GM21723 (cell line): Measurements from ENCODE around the gene PLPP3.
"Not testable (repeated sequence)": the region's sequence is repeated elsewhere in the genome, so short reads cannot be mapped to it uniquely, and the experiment has no call there.

Experiments used
- ATAC-seq: cut with Tn5 transposase; IDR thresholded peaks from one replicate; pipeline ENCODE4 v1.9.1; 2021; ENCODE audit warnings: mild to moderate bottlenecking, moderate library complexity; ENCODE audit not compliant: unreplicated experiment

The PLPP3 gene

DNA sequence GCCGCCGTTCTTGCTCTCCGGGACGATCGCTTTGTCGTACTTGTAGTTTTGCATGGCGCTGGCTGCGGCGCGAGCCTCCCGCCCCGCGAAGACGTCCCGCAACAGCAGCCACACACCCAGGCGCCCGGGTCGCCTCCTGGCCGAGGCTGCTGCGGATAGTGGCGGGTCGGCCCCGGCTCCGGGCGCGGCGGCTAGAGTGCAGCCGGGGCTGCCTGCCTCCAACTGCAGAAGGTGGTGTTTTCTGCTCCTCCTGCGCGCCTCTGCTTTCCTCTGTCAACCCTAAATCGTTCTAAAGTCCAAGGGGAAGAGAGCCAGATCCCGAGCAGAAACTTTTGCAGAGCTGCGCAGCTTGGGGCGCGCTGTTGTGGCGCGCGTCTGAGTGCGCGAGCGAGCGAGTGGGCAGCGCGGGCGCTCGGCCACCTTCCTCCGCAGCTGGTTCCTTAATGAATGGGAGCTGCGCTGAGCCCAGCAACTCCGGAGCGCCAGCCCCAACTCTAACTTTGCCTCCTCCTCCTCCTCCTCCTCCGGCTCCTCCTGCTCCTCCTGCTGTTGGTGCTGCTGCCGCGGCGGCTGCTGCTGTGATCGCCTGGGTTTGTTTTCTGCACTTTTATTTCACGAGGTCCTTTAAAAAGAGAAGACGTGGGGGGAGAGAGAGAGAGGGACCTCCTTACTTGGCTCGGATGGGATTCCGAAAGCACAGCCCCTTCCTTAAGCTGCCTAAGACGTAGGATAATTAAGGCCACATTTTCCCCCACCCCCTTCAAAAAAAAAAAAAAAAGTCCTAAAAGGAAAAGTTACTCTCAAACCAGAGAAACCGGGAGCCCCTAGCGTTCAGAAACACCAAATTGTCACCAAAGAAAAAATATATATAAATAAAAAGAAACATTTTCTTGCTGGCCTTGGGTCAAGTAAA lies at the start of gene PLPP3:
TSS of gene PLPP3 (minus strand) at position 601 of the 913 bp plus-strand sequence. CDS start at position 54, 547 bp downstream.
- no peak for ATAC-seq

DNA sequence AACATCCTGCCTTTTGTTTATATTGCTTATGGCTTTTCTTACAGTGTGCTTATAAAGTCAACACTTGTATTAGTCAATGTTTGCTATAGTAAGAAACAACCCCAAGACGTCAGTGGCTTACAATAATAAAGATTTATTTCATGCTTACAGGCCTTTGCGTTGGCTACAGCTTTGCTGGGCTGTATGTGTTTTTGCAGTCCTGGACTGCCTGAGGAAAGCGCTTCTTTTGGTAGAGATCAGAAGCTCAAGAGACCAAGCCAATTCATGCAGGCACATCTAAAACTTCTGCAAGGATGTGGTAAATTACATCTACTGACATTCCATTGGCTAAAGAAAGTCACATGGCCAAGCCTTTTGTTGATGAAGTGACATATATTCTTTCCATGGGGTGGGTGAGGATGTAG lies 48.3 kb upstream of the PLPP3 start:
- no peak for ATAC-seq

DNA sequence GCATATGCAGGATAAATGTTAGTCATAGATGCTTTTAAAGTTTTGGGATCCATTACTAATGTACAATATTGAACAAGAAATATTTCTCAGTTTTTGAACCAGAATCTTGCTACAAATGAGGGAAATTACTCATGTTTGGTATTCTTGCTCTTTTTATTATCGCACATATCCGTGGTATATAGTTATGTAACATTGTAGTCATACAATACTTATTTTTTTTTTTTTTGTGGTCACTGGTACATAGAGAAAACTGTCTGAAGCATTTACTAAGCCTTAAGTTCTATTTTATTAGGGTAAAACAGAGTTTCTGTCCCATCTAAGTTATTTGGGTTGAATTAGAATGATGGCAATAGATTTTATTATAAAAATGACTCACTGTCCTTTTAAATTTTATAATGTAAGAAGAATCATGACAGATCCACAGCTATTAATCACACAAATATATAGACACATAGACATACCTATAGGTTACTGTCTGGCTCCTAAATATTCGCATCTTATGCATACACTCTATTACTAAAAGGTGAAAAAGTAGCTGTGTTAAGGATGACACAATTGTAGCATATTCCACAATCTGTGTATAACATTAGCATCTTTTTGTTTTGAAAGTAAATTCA lies 47.8 kb upstream of the PLPP3 start:
- ATAC-seq: no peak

DNA sequence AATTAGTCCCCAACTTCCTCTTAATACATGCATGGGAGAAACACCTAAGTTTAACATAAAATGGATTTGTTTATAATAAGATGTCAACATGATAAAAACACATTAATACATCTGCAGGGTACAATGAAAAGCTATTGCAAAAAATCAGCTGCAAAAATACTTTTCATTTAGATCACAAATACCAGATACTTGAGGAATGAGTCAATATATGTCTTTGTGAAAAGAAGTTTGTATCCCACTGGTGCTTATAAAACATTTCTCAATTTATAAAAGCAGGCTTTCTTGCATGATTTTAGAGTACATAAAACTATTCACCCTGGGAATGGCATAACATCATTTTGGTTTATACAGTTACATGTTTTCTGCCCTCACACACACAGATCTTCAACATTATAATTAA lies 47.2 kb upstream of the PLPP3 start:
- no peak for ATAC-seq

DNA sequence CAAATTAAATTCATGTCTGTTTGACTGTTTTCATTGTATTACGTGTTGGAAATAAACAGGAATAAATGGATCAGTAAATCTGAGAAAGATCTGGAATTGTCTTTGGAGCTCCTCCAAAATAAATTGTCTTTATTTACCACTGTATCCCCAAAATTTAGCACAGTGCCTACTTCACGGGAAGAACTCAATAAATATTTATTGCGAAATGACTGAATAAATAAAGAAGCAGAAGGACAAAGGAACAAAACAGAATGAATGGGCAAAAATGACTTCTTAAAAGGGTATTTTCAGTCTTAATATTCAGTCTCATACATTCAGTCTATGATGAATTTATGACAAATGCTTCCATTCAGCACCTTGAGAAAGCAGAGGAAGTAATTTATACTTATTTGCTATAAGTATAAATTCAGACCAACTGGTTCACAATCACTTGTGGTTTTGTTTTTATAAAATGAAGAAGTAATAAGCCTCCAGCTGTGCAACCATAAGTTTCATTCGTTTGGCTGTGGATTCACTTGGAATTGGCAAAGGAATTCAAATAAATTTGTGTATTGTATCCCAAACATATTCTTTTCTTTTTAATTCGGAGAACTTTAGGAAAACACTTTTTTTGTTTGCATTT lies 46.6 kb upstream of the PLPP3 start:
- no peak for ATAC-seq

DNA sequence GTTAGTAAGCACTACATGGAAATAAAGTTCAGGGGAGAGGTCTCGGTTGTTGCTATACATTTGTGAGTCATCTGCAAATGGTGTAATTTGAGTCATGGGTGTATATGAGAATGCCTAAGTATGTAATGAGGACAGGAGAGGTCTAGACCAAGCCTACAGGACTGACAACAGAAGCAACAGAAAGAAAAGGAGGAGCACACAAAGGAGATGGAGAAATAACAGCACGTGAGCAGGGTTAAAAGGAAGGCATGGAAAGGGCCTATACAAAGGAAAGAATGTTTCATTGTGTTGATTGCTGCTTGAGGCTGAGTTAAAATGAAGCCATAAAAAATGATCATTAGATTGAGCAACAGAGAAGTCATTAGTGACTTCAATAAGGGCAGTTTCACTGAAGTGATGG lies 37.8 kb upstream of the PLPP3 start:
- no peak for ATAC-seq

DNA sequence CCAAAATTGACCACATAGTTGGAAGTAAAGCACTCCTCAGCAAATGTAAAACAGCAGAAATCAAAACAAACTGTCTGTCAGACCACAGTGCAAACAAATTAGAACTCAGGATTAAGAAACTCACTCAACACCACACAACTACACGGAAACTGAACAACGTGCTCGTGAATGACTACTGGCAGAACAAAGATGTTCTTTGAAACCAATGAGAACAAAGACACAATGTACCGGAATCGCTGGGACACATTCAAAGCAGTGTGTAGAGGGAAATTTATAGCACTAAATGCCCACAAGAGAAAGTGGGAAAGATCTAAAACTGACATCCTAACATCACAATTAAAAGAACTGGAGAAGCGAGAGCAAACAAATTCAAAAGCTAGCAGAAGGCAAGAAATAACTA lies 31.4 kb upstream of the PLPP3 start:
- ATAC-seq: not testable (repeated sequence)

DNA sequence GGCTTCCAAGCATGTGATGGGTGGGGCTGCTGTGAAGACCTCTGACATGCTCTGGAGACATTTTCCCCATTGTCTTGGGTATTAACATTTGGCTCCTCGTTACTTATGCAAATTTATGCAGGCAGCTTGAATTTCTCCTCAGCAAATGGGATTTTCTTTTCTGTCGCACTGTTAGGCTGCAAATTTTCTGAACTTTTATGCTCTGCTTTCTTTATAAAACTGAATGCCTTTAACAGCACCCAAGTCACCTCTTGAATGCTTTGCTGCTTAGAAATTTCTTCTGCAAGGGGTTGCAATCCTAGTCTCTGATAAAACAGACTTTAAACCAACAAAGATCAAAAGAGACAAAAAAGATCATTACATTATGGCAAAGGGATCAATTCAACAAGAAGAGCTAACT lies 30.7 kb upstream of the PLPP3 start:
- not testable (repeated sequence) for ATAC-seq

DNA sequence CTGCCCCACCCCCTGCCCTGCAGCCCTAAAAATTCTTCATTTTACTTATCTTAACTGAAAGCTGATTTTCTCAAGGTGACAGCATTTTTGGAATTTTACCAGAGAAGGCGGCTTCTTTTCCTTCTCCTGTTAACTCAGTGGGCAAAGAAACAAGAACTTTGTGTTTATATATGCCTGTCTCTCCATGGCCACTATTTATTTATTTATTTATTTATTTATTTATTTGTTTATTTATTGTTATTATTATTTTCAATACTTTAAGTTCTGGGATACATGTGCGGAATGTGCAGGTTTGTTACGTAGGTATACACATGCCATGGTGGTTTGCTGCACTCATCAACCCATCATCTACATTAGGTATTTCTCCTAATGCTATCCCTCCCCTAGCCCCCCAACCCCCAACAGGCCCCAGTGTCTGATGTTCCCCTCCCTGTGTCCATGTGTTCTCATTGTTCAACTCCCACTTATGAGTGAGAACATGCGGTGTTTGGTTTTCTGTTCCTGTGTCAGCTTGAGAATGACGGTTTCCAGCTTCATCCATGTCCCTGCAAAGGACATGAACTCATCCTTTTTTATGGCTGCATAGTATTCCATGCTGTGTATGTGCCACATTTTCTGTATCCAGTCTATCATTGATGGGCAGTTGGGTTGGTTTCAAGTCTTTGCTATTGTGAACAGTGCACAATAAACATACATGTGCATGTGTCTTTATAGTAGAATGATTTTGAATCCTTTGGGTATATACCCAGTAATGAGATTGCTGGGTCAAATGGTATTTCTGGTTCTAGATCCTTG lies 16.2 kb upstream of the PLPP3 start:
- not testable (repeated sequence) for ATAC-seq

DNA sequence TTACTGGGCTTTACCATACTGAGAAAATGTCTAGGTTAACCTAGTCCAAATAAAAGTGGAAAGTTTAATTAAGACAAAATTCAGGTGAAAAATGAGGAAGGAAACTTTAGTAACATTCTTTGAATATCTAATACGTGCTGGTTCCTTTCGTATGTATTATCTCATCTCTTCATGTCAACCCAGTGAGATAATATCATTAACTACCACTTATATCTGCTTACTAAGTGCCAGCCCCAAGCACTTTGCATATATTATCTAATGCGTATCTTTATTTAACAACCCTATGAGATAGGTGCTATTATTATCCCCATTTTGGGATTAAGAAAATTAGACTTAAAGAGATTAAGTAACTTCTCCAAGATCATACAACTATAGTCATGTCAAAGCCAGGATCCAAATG lies 12.5 kb upstream of the PLPP3 start:
- no peak for ATAC-seq

DNA sequence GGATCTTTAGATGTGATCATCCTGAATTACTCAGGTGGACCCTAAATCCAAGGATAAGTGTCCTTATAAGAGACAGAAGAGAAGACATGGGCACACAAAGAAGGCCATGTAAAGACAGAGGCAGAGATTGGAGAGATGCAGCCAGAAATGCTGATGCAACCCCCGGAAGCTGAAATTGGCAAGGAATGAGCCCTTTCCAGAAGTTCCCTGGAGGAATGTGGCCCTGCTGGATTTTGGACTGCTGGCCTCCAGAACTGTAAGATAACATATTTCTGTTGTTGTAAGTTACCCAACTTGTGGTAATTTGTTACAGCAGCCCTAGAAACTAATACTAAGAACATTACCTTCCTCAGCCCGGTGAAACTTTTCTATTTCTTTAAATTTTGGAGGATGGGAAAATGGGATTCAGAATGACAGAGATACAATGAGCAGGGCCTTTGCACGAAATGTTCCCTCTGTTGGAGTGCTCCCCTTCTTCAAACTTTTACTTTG lies 11.2 kb upstream of the PLPP3 start:
- no peak for ATAC-seq

DNA sequence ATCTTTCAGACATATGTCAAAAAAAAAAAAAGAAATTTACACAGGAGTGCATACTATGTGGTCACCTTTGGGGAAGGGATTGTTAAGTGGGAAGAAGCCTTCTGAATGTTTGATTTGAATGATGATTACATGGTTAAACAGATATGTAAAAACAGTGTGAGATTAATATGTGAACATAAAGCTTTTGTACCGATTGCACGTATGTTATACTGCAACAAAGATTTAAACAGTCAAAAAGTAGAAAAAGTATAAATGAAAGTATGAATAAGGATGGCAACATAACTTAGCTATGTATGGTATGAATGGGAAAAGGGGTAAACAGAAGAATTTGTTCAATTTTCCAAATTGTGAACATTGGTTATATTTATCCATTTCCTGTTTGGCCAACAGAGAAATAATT lies 10.0 kb upstream of the PLPP3 start:
- ATAC-seq: no peak

DNA sequence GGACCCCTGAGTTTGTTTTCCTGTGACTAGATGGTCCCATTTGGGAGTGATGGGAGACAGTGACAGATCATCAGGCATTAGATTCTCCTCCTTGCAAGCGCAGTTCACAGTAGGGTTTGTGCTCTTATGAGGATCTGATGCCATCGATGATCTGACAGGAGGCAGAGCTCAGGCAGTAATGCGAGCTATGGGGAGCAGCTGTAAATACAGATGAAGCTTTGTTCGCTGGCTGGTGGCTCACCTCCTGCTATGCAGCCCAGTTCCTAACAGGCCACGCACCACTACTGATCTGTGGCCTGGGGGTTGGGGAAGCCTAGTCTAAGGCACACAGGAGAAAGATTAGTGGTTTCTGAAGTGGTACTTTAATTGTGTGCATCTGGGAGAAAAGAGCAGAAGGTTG lies 7.1 kb upstream of the PLPP3 start:
- no peak for ATAC-seq

DNA sequence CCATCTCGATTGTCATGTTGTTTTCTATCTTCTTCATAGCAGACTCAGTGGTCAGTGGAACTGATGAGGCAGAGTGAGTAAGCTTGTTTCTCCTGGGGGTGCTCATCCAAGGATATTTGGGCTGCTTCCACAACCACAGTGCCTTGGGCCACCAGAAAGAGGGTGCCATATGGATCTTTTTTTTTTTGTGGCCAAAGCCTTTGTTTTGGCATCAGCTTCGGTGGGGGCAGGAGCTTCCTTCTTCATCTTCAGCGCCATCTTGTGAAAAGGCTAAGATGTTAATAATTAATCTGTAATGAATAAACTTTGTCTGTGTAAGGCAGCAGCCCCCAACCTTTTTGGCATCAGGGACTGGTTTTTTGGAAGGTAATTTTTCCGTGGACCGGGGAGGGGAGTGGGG lies 6.6 kb upstream of the PLPP3 start:
- no peak for ATAC-seq

DNA sequence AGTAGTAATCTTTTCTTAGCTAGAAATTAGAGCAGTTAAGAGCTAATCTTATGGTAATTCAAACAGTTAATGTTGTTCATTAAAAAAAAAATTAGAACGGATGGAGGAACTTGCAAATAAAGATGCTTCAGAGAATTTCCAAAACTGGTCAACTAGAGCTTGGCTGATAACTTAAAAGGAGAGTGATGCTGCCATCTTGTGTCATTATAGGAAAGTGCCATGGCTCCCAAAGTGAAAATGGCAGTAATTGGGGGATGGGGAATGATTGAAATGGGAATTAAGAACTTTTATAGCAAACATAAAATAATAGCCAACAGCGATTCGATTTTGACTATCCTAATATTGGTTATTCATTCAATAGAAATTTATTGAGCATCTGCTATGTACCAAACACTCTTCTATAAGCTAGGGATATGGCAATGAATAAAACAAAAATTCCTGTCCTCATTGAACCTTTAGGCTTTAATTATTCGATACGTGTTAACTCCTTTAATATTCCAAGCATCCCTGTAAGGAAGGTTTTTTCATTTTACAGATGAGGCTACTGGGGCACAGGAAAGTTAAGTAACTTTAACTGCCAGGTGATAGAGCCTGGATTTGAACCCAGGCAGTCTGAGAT lies 5.7 kb upstream of the PLPP3 start:
- peak; percentile 65 for ATAC-seq

DNA sequence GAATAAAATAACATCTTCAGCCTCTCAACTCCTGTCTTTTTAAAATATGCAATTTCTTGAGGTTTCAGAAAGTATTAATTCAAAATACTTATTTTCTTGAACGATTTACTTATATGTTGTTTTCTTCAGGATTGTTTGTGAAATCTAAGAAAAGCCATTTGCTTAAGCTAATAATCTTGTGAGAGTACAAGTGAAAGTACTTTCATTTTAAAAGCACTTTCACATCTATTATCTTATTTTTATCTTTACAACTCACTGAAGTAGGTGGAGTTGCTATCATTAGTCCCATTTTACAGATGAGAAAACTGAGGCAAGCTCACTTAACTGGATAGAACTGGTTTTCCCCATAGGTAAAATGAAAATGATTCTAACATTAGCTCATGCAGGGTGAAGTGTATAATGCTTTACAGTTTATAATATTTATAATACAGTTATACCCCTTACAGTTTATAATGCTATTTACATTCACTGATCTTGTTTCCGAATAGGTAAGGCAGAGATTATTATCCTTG lies 4.7 kb upstream of the PLPP3 start:
- no peak for ATAC-seq

DNA sequence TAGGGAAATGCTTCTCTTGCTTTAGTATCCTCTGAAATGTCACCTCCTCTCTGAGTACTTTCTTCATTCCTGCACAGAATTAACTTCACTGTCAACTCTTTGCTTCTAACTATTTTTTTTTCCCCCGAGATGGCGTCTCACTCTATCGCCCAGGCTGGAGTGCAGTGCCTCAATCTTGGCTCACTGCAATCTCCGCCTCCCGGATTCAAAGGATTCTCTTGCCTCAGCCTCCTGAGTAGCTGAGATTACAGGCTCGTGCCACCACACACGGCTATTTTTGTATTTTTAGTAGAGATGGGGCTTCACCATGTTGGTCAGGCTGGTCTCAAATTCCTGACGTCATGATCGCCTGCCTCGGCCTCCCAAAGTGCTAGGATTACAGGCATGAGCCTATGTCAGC lies 1.4 kb upstream of the PLPP3 start:
- ATAC-seq: no peak

DNA sequence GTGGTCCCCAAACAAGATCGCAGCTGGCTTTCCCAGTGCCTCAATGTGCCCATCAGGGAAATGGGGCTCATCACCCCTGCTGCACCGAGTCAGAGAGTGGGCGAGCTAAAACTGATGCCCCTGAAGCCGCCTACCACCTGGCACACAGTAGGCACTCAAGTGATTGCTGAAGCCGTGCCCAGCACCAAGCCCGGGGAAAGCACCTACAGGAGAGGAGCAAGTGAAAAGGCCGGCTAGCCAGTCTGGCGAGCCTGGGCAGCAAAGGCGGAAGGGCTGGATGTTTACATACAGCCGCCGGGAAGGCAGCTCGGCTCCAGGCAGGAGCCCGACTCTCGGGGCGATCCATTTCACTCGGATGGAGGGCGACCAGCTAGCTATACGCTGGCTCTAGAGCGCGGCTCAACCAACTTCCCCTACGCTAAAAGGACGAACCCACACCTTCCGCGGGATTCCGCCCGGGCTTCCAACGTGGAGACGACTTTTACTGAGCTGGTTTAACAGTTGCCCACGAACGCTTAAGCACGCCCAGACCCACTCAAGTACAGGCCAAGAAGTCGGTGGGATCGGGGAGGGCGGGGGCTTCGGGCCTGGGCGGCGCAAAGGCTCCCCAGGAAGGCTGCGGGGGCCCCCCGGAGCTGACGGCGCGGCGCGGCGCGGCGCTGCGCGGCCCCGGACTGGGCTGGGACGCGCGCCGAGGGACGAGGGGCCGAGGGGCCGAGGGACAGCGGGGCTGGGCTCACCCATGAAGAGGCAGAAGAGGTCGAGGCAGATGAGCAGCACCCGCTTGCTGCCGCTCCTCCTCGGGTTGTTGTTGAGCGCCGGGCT lies 1.0 kb downstream of the PLPP3 start:
- ATAC-seq: no peak

DNA sequence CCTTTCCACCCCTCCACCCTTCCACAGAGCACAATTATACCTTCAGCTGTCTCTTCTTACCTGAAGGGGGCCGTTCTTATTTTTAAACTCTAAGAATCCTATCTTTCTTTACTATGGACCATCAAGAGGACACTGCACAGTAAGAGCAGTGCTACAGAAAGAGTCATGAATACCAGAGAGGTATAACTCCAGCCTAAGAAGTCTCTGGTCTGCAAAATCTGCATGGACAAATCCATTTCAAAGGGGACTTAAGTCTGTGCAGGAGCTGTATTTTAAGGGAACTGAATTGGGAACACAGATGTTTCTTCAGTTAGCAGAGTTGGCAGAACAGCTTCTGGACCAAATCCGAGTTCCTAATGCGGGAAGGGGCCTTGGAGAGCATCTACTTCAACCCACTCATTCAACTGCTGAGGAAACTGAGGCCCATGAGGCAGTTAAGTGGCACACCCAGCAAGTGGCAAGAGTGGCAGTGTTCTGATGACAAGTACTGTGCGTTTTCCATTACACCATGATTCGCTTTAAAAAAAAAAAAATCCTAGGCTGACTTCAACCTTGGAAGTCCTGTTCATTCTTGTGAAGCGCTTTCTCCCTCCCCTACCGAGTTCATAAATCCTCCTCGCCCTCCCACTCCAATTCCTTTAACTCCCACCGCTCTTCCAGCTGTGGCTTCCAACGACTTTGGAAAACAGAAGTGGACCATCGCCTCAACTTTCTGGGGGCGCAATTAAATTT lies 1.8 kb downstream of the PLPP3 start:
- no peak for ATAC-seq
